ENCODE data around the gene NR6A1. TPM values are rescaled to one million over a fixed set of nuclear protein-coding genes. Genes with fewer than 3 reads are reported as not detected.

Gene NR6A1
- total and polyA plus RNA-seq, 2 experiments from 2014 or later: 44.2 to 139 TPM

- no peaks in the 10 kb centered on the region for H3K79me2 ChIP-seq (replicated peaks; ENCODE audit: insufficient read depth)
- H3K36me3 ChIP-seq (ENCODE audit: insufficient read depth): no peaks in the 10 kb centered on the region
- Mint-ChIP-seq H3K9me3 (no peaks in the 10 kb centered on the region; the same call in 2 of the 3 replicates), H3K4me3 (0 out of 3 replicates have a peak overlapping the region, but pooled peaks have one; percentile 1), H3K27ac (no peak overlapping the region), H3K36me3 (ENCODE audit: low read depth) (no peaks in the 10 kb centered on the region), H3K27me3 (ENCODE audit: insufficient read depth, low read depth, poor library complexity) (peaks cover 38% of the 10 kb centered on the region), H3K4me1 (peaks cover 23% of the 10 kb centered on the region)
- H3K9me2 ChIP-seq (ENCODE audit: insufficient read depth): no peaks in the 10 kb centered on the region
- ATAC-seq (peak; percentile 61), DNase-seq (ENCODE audit: low spot score) (peak; percentile 70)
- H3K27me3 ChIP-seq (ENCODE audit: insufficient read depth): peaks cover 6% of the 10 kb centered on the region
- H3K27ac ChIP-seq (ENCODE audit: low read depth): peak overlapping the region; percentile 59; the same call in 1 of the 2 replicates
- H3K4me3 ChIP-seq: no peak overlapping the region
- H3K4me2 ChIP-seq: 0 out of 2 replicates have a peak overlapping the region, but pooled peaks have one; percentile 14
- peaks cover 8% of the 10 kb centered on the region; the same call in 1 of the 2 replicates for H3K4me1 ChIP-seq (ENCODE audit: insufficient read depth)
- H3F3A ChIP-seq (replicated peaks; ENCODE audit: low read depth): no peaks in the 10 kb centered on the region
- TF ChIP-seq STAT1 (IDR thresholded peaks at IDR 0.05; ENCODE audit: unreplicated experiment) (no peak), EZH2 (IDR thresholded peaks at IDR 0.05; ENCODE audit: low read depth, unreplicated experiment) (no peak), CTCF (conservative IDR thresholded peaks at IDR 0.05; ENCODE audit: low read depth in 2 of 2) (peak in 1 of 2 experiments; percentile 60; a peak in 3 of 4 replicates), ZNF114 (CRISPR knock-in tag; IDR thresholded peaks at IDR 0.05) (no peak), POLR2AphosphoS5 (IDR thresholded peaks at IDR 0.05; ENCODE audit: low read depth) (no peak), ETS1 (IDR thresholded peaks at IDR 0.05) (no peak), JUNB (IDR thresholded peaks at IDR 0.05; ENCODE audit: unreplicated experiment) (no peak)
- peak overlapping the region; percentile 95 for H2AFZ ChIP-seq
- no peaks in the 10 kb centered on the region; the same call in 1 of the 2 replicates for H4K20me1 ChIP-seq (replicated peaks; ENCODE audit: insufficient read depth)
These were observed 259.7 kb downstream of the NR6A1 start for GRCh38 chr9:124511426-124511840.

DNA sequence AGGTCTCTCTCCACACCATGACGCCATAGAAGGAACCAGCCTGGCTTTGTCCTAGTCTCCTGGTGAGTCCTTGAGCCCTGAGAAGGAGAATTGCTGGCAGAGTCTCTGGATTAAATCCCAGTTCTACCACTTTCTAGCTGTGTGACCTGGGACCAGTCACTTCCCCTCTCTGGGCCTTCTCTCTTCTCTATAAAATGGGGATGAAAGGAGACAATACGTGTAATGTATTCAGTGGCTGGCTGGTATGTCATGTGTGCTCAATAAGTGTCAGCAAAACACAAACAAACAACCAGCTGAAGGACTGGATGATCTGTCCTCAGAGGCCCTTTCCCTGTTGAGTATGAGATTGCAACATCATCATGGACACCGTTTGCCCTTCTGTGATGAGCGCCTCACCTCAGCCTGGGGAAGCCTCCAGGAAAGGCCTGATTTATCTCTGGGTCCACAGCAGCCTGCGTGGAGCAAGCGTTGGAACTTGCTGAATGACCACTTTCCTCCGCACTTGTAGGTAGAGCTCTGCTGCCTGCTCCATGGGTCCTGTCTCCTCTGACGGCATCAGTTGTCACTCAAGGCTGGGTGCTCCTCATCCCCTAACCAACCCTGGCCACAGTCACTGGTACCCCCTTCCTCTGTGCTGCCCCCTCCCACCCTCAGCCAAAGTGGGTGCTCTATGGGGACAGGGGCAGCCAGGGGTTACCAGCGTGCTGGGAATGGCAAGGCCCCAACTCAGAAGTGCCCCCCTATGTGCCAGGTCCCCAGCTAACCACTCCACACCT, 260.3 kb downstream of the NR6A1 start:
- Mint-ChIP-seq H3K9me3 (no peaks in the 10 kb centered on the region; the same call in 2 of the 3 replicates), H3K27me3 (ENCODE audit: insufficient read depth, low read depth, poor library complexity) (peaks cover 38% of the 10 kb centered on the region), H3K27ac (no peak overlapping the region), H3K36me3 (ENCODE audit: low read depth) (no peaks in the 10 kb centered on the region), H3K4me1 (peaks cover 27% of the 10 kb centered on the region), H3K4me3 (no peak overlapping the region)
- Histone ChIP-seq H3K4me2 (no peak overlapping the region), H3K4me3 (no peak overlapping the region), H3K27me3 (ENCODE audit: insufficient read depth) (peaks cover 12% of the 10 kb centered on the region), H3K4me1 (ENCODE audit: insufficient read depth) (peaks cover 11% of the 10 kb centered on the region; the same call in 1 of the 2 replicates), H3K79me2 (replicated peaks; ENCODE audit: insufficient read depth) (no peaks in the 10 kb centered on the region), H3K27ac (ENCODE audit: low read depth) (no peak overlapping the region), H3F3A (replicated peaks; ENCODE audit: low read depth) (no peaks in the 10 kb centered on the region), H2AFZ (peak overlapping the region; percentile 95; the same call in 1 of the 2 replicates), H3K36me3 (ENCODE audit: insufficient read depth) (no peaks in the 10 kb centered on the region), H4K20me1 (replicated peaks; ENCODE audit: insufficient read depth) (no peaks in the 10 kb centered on the region; the same call in 1 of the 2 replicates), H3K9me2 (ENCODE audit: insufficient read depth) (no peaks in the 10 kb centered on the region)
- DNase-seq (ENCODE audit: low spot score) (no peak), ATAC-seq (no peak)
- TF ChIP-seq STAT1 (IDR thresholded peaks at IDR 0.05; ENCODE audit: unreplicated experiment) (no peak), ETS1 (IDR thresholded peaks at IDR 0.05) (no peak), ZNF331 (CRISPR knock-in tag; IDR thresholded peaks at IDR 0.05; ENCODE audit: low read depth) (no peak), NANOG (IDR thresholded peaks at IDR 0.05; ENCODE audit: borderline replicate concordance) (no peak), EZH2phosphoT487 (IDR thresholded peaks at IDR 0.05; ENCODE audit: unreplicated experiment) (no peak)
